Body of pancreas (tissue), 4 donors: ENCODE measurements around the gene PALLD.

Source experiments
- CTCF ChIP-seq, 7 experiments: fragments of 450-650 bp in 4 of 7; fragments of 200-600 bp in 3 of 7; sonication (generic) in 3 of 7; IDR thresholded peaks; one replicate each; pipeline ENCODE4 v1.5.1; 2016 to 2019; ENCODE audit warnings: antibody characterized with exemption in 7 of 7
- POLR2A ChIP-seq, 3 donors: fragments of 450-650 bp; IDR thresholded peaks; one replicate each; pipeline ENCODE4 v1.6.1; 2016; ENCODE audit warnings: antibody characterized with exemption in 3 of 3, mild to moderate bottlenecking in 2 of 3

GRCh38 chr4:168723569-168723968, 226.7 kb downstream of the PALLD start:
- TF ChIP-seq CTCF (IDR thresholded peaks at IDR 0.05) (no peak), POLR2A (IDR thresholded peaks at IDR 0.05) (no peak)
